Smooth muscle cell (in vitro differentiated cells): Measurements from ENCODE around the gene ZNF219. TPM values are rescaled to one million over a fixed set of nuclear protein-coding genes. Genes with fewer than 3 reads are reported as not detected.

Source experiments
- DNase-seq: peaks from one replicate; lab custom pipeline; 2025; ENCODE audit not compliant: unreplicated experiment; lab: John Stamatoyannopoulos, UW
- H2AFZ ChIP-seq: fragments of 200-600 bp; sonication (generic); 2 replicates; pipeline ENCODE4 v1.6.0; 2016; ENCODE audit warnings: antibody characterized with exemption, low read depth, mild to moderate bottlenecking
- H3F3A ChIP-seq: fragments of 200-600 bp; sonication (generic); 2 replicates; pipeline ENCODE4 v1.6.0; 2017; ENCODE audit warnings: antibody characterized with exemption, low read depth
- H3K27ac ChIP-seq: fragments of 200-600 bp; sonication (generic); 2 replicates; pipeline ENCODE4 v1.5.1; 2016; ENCODE audit warnings: low read depth, mild to moderate bottlenecking
- H3K27me3 ChIP-seq: fragments of 200-600 bp; sonication (generic); 2 replicates; pipeline ENCODE4 v1.6.1; 2016; ENCODE audit warnings: low read depth, mild to moderate bottlenecking
- H3K36me3 ChIP-seq: fragments of 200-600 bp; sonication (generic); 2 replicates; pipeline ENCODE4 v1.5.1; 2016; ENCODE audit warnings: low read depth
- H3K4me1 ChIP-seq: fragments of 200-600 bp; sonication (generic); 2 replicates; pipeline ENCODE4 v1.5.1; 2016; ENCODE audit warnings: low read depth
- H3K4me2 ChIP-seq: fragments of 200-600 bp; sonication (generic); 2 replicates; pipeline ENCODE4 v1.6.0; 2016; ENCODE audit warnings: mild to moderate bottlenecking
- H3K4me3 ChIP-seq: fragments of 200-600 bp; sonication (generic); 2 replicates; pipeline ENCODE4 v1.5.1; 2016; ENCODE audit warnings: mild to moderate bottlenecking
- H3K79me2 ChIP-seq: fragments of 200-600 bp; sonication (generic); 2 replicates; pipeline ENCODE4 v1.6.0; 2016; ENCODE audit warnings: low read depth, mild to moderate bottlenecking
- H3K9ac ChIP-seq: fragments of 200-600 bp; sonication (generic); 2 replicates; pipeline ENCODE4 v1.6.0; 2016; ENCODE audit warnings: low read depth
- H3K9me3 ChIP-seq: fragments of 200-600 bp; sonication (generic); replicated peaks from 2 replicates; pipeline ENCODE4 v1.5.1; 2016; ENCODE audit warnings: low read depth
- H4K20me1 ChIP-seq: fragments of 200-600 bp; sonication (generic); 2 replicates; pipeline ENCODE4 v1.6.0; 2016; ENCODE audit warnings: low read depth
- WGBS: methylation state at CpG from one replicate; pipeline ENCODE4 v1.1.7; 2016; ENCODE audit warnings: low lambda C conversion rate; 5-methylcytosine and 5-hydroxymethylcytosine counted together
- polyA plus RNA-seq: library from polyadenylated mRNA; unstranded; fragments of >200 nt; fragmentation: Nextera tagmentation; extraction: Ambion mirVana; gene quantifications from 2 replicates; pipeline ENCODE4 v1.2.1, GENCODE V29; 2016
- total RNA-seq: library from RNA; depleted of rRNA; stranded (reverse); fragments of >200 nt; gene quantifications from 2 replicates; pipeline ENCODE4 v1.2.3, GENCODE V29; 2014
- TF ChIP-seq, protein P1 (sequence below): fragments of 200-600 bp; sonication (generic); IDR thresholded peaks from 2 replicates; pipeline ENCODE4 v1.5.1; 2017; ENCODE audit warnings: borderline replicate concordance, mild to moderate bottlenecking, antibody characterized with exemption; ENCODE audit not compliant: insufficient read depth, poor library complexity, severe bottlenecking

Gene ZNF219
- total and polyA plus RNA-seq, 2 experiments from 2014 or later: 8.8 to 10.0 TPM

DNA sequence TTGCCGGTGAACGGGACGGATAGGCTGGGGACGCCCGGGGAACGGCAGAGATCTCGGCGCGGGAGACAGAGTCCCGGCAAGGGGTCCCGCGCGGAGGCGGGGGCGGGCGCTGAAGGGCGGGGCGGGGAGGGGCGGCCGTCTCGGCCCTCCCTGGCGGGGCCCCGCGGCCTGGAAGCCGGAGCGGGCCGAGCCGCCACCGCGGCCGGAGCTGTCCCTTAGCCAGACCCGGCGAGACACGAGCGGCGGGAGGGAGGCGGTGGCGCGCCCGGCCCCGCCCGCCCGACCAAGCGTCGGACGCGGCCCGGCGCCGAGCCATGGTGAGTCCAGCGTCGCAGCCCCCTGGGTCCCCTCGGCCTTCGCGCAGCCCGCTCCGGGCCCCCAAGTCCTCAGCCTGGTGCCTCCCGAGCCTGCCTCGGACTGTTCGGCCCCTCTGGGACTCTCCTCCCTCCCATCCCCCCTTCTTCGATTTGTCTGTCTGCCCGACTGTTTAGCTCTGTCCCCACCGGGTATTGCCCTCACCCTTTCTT is 28.3 kb downstream of the ZNF219 start, which contains the start of gene ARHGEF40:
Gene ARHGEF40 (plus strand): TSS at position 222 of the 527 bp plus-strand sequence. CDS start 93 bp downstream, at position 315.
- peak within 1 kb of the TSS; percentile 84 for H2AFZ ChIP-seq
- DNase-seq: peak; percentile 65
- TF ChIP-seq, protein P1, sequence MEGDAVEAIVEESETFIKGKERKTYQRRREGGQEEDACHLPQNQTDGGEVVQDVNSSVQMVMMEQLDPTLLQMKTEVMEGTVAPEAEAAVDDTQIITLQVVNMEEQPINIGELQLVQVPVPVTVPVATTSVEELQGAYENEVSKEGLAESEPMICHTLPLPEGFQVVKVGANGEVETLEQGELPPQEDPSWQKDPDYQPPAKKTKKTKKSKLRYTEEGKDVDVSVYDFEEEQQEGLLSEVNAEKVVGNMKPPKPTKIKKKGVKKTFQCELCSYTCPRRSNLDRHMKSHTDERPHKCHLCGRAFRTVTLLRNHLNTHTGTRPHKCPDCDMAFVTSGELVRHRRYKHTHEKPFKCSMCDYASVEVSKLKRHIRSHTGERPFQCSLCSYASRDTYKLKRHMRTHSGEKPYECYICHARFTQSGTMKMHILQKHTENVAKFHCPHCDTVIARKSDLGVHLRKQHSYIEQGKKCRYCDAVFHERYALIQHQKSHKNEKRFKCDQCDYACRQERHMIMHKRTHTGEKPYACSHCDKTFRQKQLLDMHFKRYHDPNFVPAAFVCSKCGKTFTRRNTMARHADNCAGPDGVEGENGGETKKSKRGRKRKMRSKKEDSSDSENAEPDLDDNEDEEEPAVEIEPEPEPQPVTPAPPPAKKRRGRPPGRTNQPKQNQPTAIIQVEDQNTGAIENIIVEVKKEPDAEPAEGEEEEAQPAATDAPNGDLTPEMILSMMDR: no peak
- peaks cover 22% of the 10 kb centered on the region for H3F3A ChIP-seq
- H3K4me2 ChIP-seq: peak within 1 kb of the TSS; percentile 99
- H3K36me3 ChIP-seq: no peaks in the 10 kb centered on the region
- no peaks in the 10 kb centered on the region for H3K27me3 ChIP-seq
- WGBS: under 1% methylated on average over 31 of the region's 63 CpGs
- H3K4me3 ChIP-seq: peak within 1 kb of the TSS; percentile 88
- H3K4me1 ChIP-seq: peaks cover 25% of the 10 kb centered on the region
- no peaks in the 10 kb centered on the region for H3K9me3 ChIP-seq
- peak within 1 kb of the TSS; percentile 93 for H3K27ac ChIP-seq
- peaks cover 21% of the 10 kb centered on the region for H4K20me1 ChIP-seq
- H3K79me2 ChIP-seq: peaks cover 28% of the 10 kb centered on the region
- peak within 1 kb of the TSS; percentile 91 for H3K9ac ChIP-seq

DNA sequence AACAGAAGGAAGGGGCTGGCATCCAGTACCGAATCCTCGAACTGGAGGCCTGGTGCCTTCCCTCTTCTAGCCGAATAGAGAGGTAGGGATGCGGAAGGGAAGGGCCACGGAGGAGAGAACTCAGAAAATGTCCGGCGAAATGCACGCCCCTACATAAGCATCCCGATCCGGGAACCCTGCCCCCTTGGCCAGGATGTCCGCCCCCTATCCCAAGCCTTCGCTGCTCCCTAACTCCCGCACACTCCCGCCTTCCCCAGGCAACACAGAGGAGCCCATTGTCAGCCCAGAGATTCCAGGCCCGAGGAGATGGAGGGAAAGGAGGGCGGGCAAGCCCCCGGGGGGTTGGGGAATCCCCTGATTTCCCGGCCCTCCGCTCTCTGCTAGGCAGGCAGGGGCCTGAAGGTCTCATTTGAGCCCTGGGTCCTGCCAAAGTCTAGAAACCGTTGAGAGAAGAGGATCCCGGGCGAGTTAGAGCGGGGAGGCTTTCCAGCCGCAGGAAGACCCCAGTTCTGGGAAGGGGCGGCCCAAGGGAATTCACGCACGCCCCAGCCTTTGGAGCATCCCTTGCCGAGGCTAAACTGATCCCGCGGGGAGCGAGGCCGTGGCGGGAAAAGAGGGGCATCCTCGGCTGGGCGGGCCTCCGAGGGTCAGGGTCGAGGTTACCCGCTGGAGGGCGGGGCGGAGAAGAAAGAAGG is 28.9 kb downstream of the ZNF219 start:
- Histone ChIP-seq H3K9ac (peak overlapping the region; percentile 91), H2AFZ (peak overlapping the region; percentile 84), H3K4me3 (peak overlapping the region; percentile 88), H3K27me3 (no peaks in the 10 kb centered on the region), H3K27ac (peak overlapping the region; percentile 93), H3K9me3 (no peaks in the 10 kb centered on the region), H3K79me2 (peaks cover 22% of the 10 kb centered on the region), H4K20me1 (peaks cover 16% of the 10 kb centered on the region), H3K4me1 (peaks cover 25% of the 10 kb centered on the region), H3K4me2 (peak overlapping the region; percentile 99), H3K36me3 (no peaks in the 10 kb centered on the region), H3F3A (peaks cover 22% of the 10 kb centered on the region)
- TF ChIP-seq, protein P1: no peak
- peak; percentile 65 for DNase-seq
- under 1% methylated on average over 35 of the region's 40 CpGs for WGBS

DNA sequence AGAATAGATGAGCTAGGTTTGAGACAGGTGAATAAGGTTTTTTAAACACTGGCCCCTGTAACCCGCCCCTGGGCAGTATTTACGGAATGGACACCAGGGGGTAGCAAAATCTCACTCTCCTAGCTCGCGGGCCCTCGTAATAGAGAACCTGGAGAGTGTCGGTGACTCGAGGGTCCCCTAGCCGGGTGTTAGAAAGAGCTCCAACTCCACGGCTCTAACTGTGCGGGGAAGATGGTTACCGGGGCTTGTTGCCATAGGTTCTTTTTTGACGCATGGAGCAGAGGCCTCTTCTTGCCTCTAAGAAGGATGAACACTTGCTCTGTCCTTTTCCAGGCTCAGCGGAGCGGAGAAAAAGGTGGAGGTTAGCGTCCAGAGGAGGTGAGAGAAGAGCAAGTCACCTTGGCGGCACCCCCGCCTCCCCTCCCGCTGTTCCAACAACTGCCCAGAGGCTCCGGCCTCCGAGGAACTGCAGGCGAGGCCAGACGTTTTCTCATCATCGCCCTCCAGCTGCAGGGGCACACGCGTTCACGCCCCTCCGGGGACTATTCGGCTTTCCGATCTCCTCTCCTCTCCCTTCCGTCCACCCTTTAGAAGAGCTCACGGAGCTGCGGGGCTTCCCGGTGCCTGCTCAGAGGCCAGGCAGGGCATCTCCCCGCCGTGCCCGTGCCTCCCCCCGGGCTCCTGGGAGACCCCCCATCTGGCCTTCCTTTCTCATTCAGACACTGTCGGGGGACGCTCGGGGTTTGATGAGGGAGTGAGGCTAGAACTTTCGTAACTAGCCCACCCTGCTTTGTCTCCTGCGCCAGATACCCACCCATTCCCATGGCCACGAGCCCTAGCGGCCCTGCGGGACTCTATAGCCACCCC is 29.7 kb downstream of the ZNF219 start:
- H3K4me3 ChIP-seq: peak overlapping the region; percentile 88
- H3K4me1 ChIP-seq: peaks cover 25% of the 10 kb centered on the region
- no peak for DNase-seq
- H3K79me2 ChIP-seq: peaks cover 14% of the 10 kb centered on the region
- WGBS: 2% methylated on average over 42 of the region's 45 CpGs
- H3K9me3 ChIP-seq: no peaks in the 10 kb centered on the region
- peak overlapping the region; percentile 99 for H3K4me2 ChIP-seq
- H3K27me3 ChIP-seq: no peaks in the 10 kb centered on the region
- peak overlapping the region; percentile 91 for H3K9ac ChIP-seq
- H4K20me1 ChIP-seq: peaks cover 9% of the 10 kb centered on the region
- peaks cover 29% of the 10 kb centered on the region for H3F3A ChIP-seq
- H2AFZ ChIP-seq: peak overlapping the region; percentile 84
- peak overlapping the region; percentile 93 for H3K27ac ChIP-seq
- TF ChIP-seq, protein P1: peak; percentile 53
- H3K36me3 ChIP-seq: no peaks in the 10 kb centered on the region
